B cell (primary cell): ENCODE data around the gene SECTM1. TPM values are rescaled to one million over a fixed set of nuclear protein-coding genes. Genes with fewer than 3 reads are reported as not detected.

Experiments used
- ATAC-seq: fragments of 200-7000 bp; cut with Tn5 transposase; one replicate; pipeline ENCODE4 v1.10.0; 2021; ENCODE audit warnings: low read depth, mild to moderate bottlenecking, moderate number of reproducible peaks, moderate library complexity
- CTCF ChIA-PET: fragments of 350-600 bp; sonication (Branson Sonifier 250); formaldehyde crosslinking; loops from one replicate; lab custom pipeline; 2021; ENCODE audit warnings: antibody characterized with exemption, inconsistent platforms; lab: Charles Lee
- POLR2A ChIA-PET: fragments of 350-600 bp; sonication (Branson Sonifier 250); formaldehyde crosslinking; loops from one replicate; lab custom pipeline; 2021; ENCODE audit warnings: antibody characterized with exemption; lab: Charles Lee
- DNase-seq: peaks from one replicate; pipeline ENCODE4 v3.0.0; 2013
- H2AFZ ChIP-seq: 2 replicates; pipeline ENCODE4 v1.6.1; 2012; ENCODE audit warnings: mild to moderate bottlenecking, low read depth, low read length; ENCODE audit not compliant: insufficient read depth, poor library complexity, severe bottlenecking
- H3K27ac ChIP-seq, 2 donors: 1 replicate in 1 of 2; 2 replicates in 1 of 2; pipeline ENCODE4 v1.5.1; 2012 to 2013; ENCODE audit warnings: low read length in 2 of 2, mild to moderate bottlenecking in 2 of 2, moderate library complexity in 1 of 2
- H3K27me3 ChIP-seq, 4 experiments: fragments of 200-600 bp in 1 of 4; sonication (generic) in 1 of 4; replicated peaks in 1 of 4; 1 replicate in 2 of 4; 2 replicates in 2 of 4; pipeline versions ENCODE4 v1.6.1 to v1.7.0; 2013 to 2016; ENCODE audit warnings: low read length in 3 of 4, mild to moderate bottlenecking in 2 of 4, mixed read lengths in 1 of 4, moderate library complexity in 1 of 4; ENCODE audit not compliant: insufficient read depth in 4 of 4, control insufficient read depth in 3 of 4; ENCODE audit errors: control extremely low read depth in 1 of 4
- H3K36me3 ChIP-seq, 2 experiments: replicated peaks in 1 of 2; 1 replicate in 1 of 2; 2 replicates in 1 of 2; pipeline versions ENCODE4 v1.6.1 to v1.7.1; 2013; ENCODE audit warnings: low read length in 1 of 2; ENCODE audit not compliant: insufficient read depth in 2 of 2, control insufficient read depth in 1 of 2; ENCODE audit errors: control extremely low read depth in 1 of 2, extremely low read depth in 1 of 2
- H3K4me1 ChIP-seq, 2 donors: fragments of 200-600 bp in 1 of 2; sonication (generic) in 1 of 2; 1 replicate in 1 of 2; 2 replicates in 1 of 2; pipeline versions ENCODE4 v1.5.1 to v1.6.1; 2013 to 2017; ENCODE audit warnings: low read length in 2 of 2; ENCODE audit not compliant: control insufficient read depth in 2 of 2, insufficient read depth in 2 of 2
- H3K4me2 ChIP-seq: replicated peaks from 2 replicates; pipeline ENCODE3; 2012; ENCODE audit warnings: mild to moderate bottlenecking, low read depth, low read length; ENCODE audit not compliant: poor library complexity, severe bottlenecking
- H3K4me3 ChIP-seq, 5 experiments: fragments of 200-600 bp in 1 of 5; sonication (generic) in 1 of 5; 1 replicate in 3 of 5; 2 replicates in 2 of 5; pipeline versions ENCODE4 v1.5.1 to v1.7.0; 2011 to 2016; ENCODE audit warnings: low read length in 4 of 5, mild to moderate bottlenecking in 4 of 5, low read depth in 2 of 5, control low read depth in 1 of 5, moderate library complexity in 1 of 5; ENCODE audit not compliant: insufficient read depth in 1 of 5; ENCODE audit errors: control extremely low read depth in 1 of 5, extremely low read depth in 1 of 5
- H3K79me2 ChIP-seq: fragments of 200-600 bp; sonication (generic); one replicate; pipeline ENCODE4 v1.6.0; 2016; ENCODE audit warnings: low read length; ENCODE audit not compliant: control insufficient read depth, insufficient read depth
- H3K9ac ChIP-seq: fragments of 200-600 bp; sonication (generic); 2 replicates; pipeline ENCODE4 v1.6.1; 2017; ENCODE audit warnings: mild to moderate bottlenecking, low read length, moderate library complexity
- H3K9me3 ChIP-seq, 3 donors: one replicate each; pipeline versions ENCODE4 v1.6.1 to v1.7.1; 2013; ENCODE audit warnings: low read length in 2 of 3; ENCODE audit not compliant: control insufficient read depth in 2 of 3, insufficient read depth in 1 of 3; ENCODE audit errors: control extremely low read depth in 1 of 3
- H4K20me1 ChIP-seq: 2 replicates; pipeline ENCODE4 v1.6.0; 2012; ENCODE audit warnings: mild to moderate bottlenecking, low read length; ENCODE audit not compliant: insufficient read depth, control insufficient read depth, poor library complexity, severe bottlenecking
- H3K27ac Mint-ChIP-seq: one replicate; pipeline ENCODE4 v1.8.0; 2021; ENCODE audit warnings: mixed read lengths
- H3K27me3 Mint-ChIP-seq: one replicate; pipeline ENCODE4 v1.8.0; 2021; ENCODE audit warnings: mixed read lengths
- H3K4me1 Mint-ChIP-seq: one replicate; pipeline ENCODE4 v1.8.0; 2021; ENCODE audit warnings: mixed read lengths
- H3K4me3 Mint-ChIP-seq: one replicate; pipeline ENCODE4 v1.8.0; 2021; ENCODE audit warnings: mixed read lengths
- H3K9me3 Mint-ChIP-seq: one replicate; pipeline ENCODE4 v1.8.0; 2022; ENCODE audit warnings: mixed read lengths; ENCODE audit not compliant: insufficient read depth
- CTCF ChIP-seq: fragments of 200-600 bp; IDR thresholded peaks from one replicate; pipeline ENCODE4 v1.8.0; 2022; ENCODE audit warnings: antibody characterized with exemption, mild to moderate bottlenecking
- EZH2 ChIP-seq: IDR thresholded peaks from 2 replicates; pipeline ENCODE4 v1.6.1; 2012; ENCODE audit warnings: borderline replicate concordance, low read depth, mild to moderate bottlenecking, moderate library complexity, low read length; ENCODE audit not compliant: insufficient read depth, poor library complexity, severe bottlenecking
- WGBS: methylation state at CpG from one replicate; pipeline ENCODE4 v1.1.5; 2013; ENCODE audit warnings: missing lambda C conversion rate; ENCODE audit not compliant: insufficient coverage; 5-methylcytosine and 5-hydroxymethylcytosine counted together
- intact Hi-C: fragments of 100-400 bp; cut with micrococcal nuclease; formaldehyde crosslinking; loops from one replicate; pipeline ENCODE4 v1.10.0; 2022
- polyA plus RNA-seq: library from polyadenylated mRNA; depleted of rRNA; stranded (reverse); fragments of >200 nt; gene quantifications from 2 replicates; pipeline ENCODE4 v1.2.3, GENCODE V29; 2012
- total RNA-seq, 2 donors: library from RNA; stranded (reverse); fragments of 120-200 nt in 1 of 2; gene quantifications; 1 replicate in 1 of 2; 2 replicates in 1 of 2; pipeline versions ENCODE4 v1.2.3 to v1.2.4, GENCODE V29; 2013 to 2022

SECTM1 gene
- total and polyA plus RNA-seq, 2 donors (not counting 1 experiment from before 2014, with no cell fraction given), result 0.17 to 1.2 TPM

GRCh38 chr17:82357394-82357793 is 23.8 kb upstream of the SECTM1 start:
- no peak overlapping the region for H3K9ac ChIP-seq

More at GRCh38 chr17:82357394-82357793, 23.8 kb upstream of the SECTM1 start:
- H2AFZ ChIP-seq, result no peak overlapping the region
- 52% methylated on average over 2 of the region's 2 CpGs for WGBS
- no peak overlapping the region for H3K4me2 ChIP-seq
- Mint-ChIP-seq H3K27me3 (peaks cover 11% of the 10 kb centered on the region), H3K27ac (no peak overlapping the region), H3K9me3 (no peaks in the 10 kb centered on the region), H3K4me3 (no peak overlapping the region), H3K4me1 (peaks cover 4% of the 10 kb centered on the region)
- ATAC-seq (no peak), DNase-seq (no peak)
- H3K4me1 ChIP-seq, result peaks cover 0 to 5% of the 10 kb centered on the region in 2 donors
- H3K27ac ChIP-seq, result no peak overlapping the region
- ChIA-PET CTCF (interaction anchor here (1.8 to 2.2 kb wide), 2 partner anchors 13 to 197 kb away, joined by 6 read pairs; partner anchors contain the start of gene UTS2R), POLR2A (no interaction called here)
- H4K20me1 ChIP-seq, result no peaks in the 10 kb centered on the region
- H3K36me3 ChIP-seq, result no peaks in the 10 kb centered on the region
- no peak overlapping the region for H3K4me3 ChIP-seq
- peaks cover 0 to 6% (median 0%) of the 10 kb centered on the region in 3 donors for H3K9me3 ChIP-seq
- intact Hi-C loops, result no loop called here
- TF ChIP-seq CTCF, result no peak
- TF ChIP-seq EZH2, result no peak
- no peaks in the 10 kb centered on the region for H3K79me2 ChIP-seq
- H3K27me3 ChIP-seq, result peaks cover 0 to 25% (median 6%) of the 10 kb centered on the region in 4 experiments
